ENCODE measurements around the gene LAMA3.

DNA sequence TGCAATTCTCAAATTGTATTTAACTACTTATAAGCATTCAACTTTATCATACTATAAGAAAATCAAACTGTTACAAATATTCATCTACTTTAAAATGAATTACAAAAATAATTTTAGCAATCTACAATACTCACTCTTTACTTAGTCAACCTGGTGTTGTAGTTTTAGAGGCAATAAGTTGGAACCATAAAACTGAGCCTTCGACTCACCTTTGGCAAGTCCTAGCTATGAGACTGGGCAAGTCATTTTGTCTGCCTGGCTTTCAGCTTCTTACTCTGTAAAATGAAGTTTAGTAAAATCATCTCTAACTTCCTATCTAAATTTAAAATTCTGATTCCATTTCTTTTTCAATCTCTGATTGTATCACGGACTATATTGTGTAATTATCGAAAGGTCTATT lies 161.0 kb downstream of the LAMA3 start:
- TF ChIP-seq, protein P1, sequence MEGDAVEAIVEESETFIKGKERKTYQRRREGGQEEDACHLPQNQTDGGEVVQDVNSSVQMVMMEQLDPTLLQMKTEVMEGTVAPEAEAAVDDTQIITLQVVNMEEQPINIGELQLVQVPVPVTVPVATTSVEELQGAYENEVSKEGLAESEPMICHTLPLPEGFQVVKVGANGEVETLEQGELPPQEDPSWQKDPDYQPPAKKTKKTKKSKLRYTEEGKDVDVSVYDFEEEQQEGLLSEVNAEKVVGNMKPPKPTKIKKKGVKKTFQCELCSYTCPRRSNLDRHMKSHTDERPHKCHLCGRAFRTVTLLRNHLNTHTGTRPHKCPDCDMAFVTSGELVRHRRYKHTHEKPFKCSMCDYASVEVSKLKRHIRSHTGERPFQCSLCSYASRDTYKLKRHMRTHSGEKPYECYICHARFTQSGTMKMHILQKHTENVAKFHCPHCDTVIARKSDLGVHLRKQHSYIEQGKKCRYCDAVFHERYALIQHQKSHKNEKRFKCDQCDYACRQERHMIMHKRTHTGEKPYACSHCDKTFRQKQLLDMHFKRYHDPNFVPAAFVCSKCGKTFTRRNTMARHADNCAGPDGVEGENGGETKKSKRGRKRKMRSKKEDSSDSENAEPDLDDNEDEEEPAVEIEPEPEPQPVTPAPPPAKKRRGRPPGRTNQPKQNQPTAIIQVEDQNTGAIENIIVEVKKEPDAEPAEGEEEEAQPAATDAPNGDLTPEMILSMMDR (IDR thresholded peaks at IDR 0.05): no peak
- no peak for TF ChIP-seq POLR2A (IDR thresholded peaks at IDR 0.05)

Data from Peyer's patch (tissue), 4 donors.